Measurements from ENCODE around the gene GIPR. TPM values are rescaled to one million over a fixed set of nuclear protein-coding genes. Genes with fewer than 3 reads are reported as not detected.
"Not testable (repeated sequence)": the region's sequence is repeated elsewhere in the genome, so short reads cannot be mapped to it uniquely, and the experiment has no call there.

Gene GIPR
- total and polyA plus RNA-seq, 7 donors: under 0.01 to 0.08 TPM; not detected in 5

GRCh38 chr19:45682908-45683307, 14.9 kb downstream of the GIPR start:
- DNase-seq (no peak), ATAC-seq (no peak)
- peaks cover 5 to 44% of the 10 kb centered on the region in 2 donors for H3K36me3 ChIP-seq (ENCODE audit: insufficient read depth in 1 of 2, low read depth in 1 of 2)
- WGBS, 3 donors: 51 to 60% (median 55%) methylated on average over 5 of the region's 5 CpGs
- no peak overlapping the region for H3K4me3 ChIP-seq
- intact Hi-C loops (cut with DNase I): no loop called here
- no peak for TF ChIP-seq CTCF (IDR thresholded peaks at IDR 0.05)
- H3K9me3 ChIP-seq: no peaks in the 10 kb centered on the region
- no peak overlapping the region for H3K27ac ChIP-seq
- no peaks in the 10 kb centered on the region for H3K4me1 ChIP-seq
- peaks cover 0 to 17% (median 7%) of the 10 kb centered on the region in 3 donors for H3K27me3 ChIP-seq (ENCODE audit: insufficient read depth in 3 of 3, low read length in 2 of 3)

- H3K4me1 ChIP-seq; DNase-seq; H3K27me3 ChIP-seq (ENCODE audit: insufficient read depth in 3 of 3, low read length in 2 of 3); ATAC-seq; intact Hi-C loops (cut with DNase I); H3K27ac ChIP-seq; H3K9me3 ChIP-seq; H3K4me3 ChIP-seq: not testable (repeated sequence)
- 77 to 86% (median 83%) methylated on average over 9 to 11 of the region's 11 CpGs for WGBS, 3 donors
- peaks cover 5 to 57% of the 10 kb centered on the region in 2 donors for H3K36me3 ChIP-seq (ENCODE audit: insufficient read depth in 1 of 2, low read depth in 1 of 2)
These were observed 17.0 kb downstream of the GIPR start for GRCh38 chr19:45685045-45685444.

- WGBS, 3 donors: 86 to 91% (median 89%) methylated on average over 9 of the region's 9 CpGs
- no peak for TF ChIP-seq CTCF (IDR thresholded peaks at IDR 0.05)
- intact Hi-C loops (cut with DNase I): no loop called here
- Histone ChIP-seq H3K27me3 (ENCODE audit: insufficient read depth in 3 of 3, low read length in 2 of 3) (no peaks in the 10 kb centered on the region), H3K27ac (no peak overlapping the region), H3K36me3 (ENCODE audit: insufficient read depth in 1 of 2, low read depth in 1 of 2) (peaks cover 5 to 57% of the 10 kb centered on the region in 2 donors), H3K4me1 (peaks cover 6% of the 10 kb centered on the region), H3K4me3 (no peak overlapping the region), H3K9me3 (no peaks in the 10 kb centered on the region)
- no peak for ATAC-seq
- DNase-seq: no peak
These were observed 19.6 kb downstream of the GIPR start for GRCh38 chr19:45687599-45687998.

- TF ChIP-seq CTCF (IDR thresholded peaks at IDR 0.05): no peak
- intact Hi-C loops (cut with DNase I): no loop called here
These were observed 23.6 kb downstream of the GIPR start, which contains the start of gene SNRPD2 for GRCh38 chr19:45691516-45692186. SNRPD2 (minus strand) TSS chr19:45691953; CDS start chr19:45691888, 65 bp downstream.

GRCh38 chr19:45692187-45693105, 24.4 kb downstream of the GIPR start, which contains the start of gene QPCTL:
QPCTL (plus strand) TSS chr19:45692666; CDS start chr19:45692704, 38 bp downstream.
- peak within 1 kb of the TSS; percentile 93 for H3K4me3 ChIP-seq
- peaks cover 0 to 33% of the 10 kb centered on the region in 2 donors for H3K36me3 ChIP-seq (ENCODE audit: insufficient read depth in 1 of 2, low read depth in 1 of 2)
- intact Hi-C loops (cut with DNase I): no loop called here
- H3K9me3 ChIP-seq: no peaks in the 10 kb centered on the region
- DNase-seq (peak; percentile 97 to 98), ATAC-seq (peak; percentile 91 to 95 (median 93))
- H3K27ac ChIP-seq: peak within 1 kb of the TSS; percentile 93
- WGBS, 3 donors: 0% methylated on average over 59 to 70 of the region's 70 CpGs
- H3K4me1 ChIP-seq: peaks cover 11% of the 10 kb centered on the region
- TF ChIP-seq CTCF (IDR thresholded peaks at IDR 0.05): no peak
- H3K27me3 ChIP-seq (ENCODE audit: insufficient read depth in 3 of 3, low read length in 2 of 3): no peaks in the 10 kb centered on the region

More at GRCh38 chr19:45691516-45692186, 23.6 kb downstream of the GIPR start, which contains the start of gene SNRPD2:
- DNase-seq: peak; percentile 92 to 97
- H3K27me3 ChIP-seq (ENCODE audit: insufficient read depth in 3 of 3, low read length in 2 of 3): no peaks in the 10 kb centered on the region
- ATAC-seq: peak; percentile 84 to 90 (median 85)
- H3K36me3 ChIP-seq (ENCODE audit: insufficient read depth in 1 of 2, low read depth in 1 of 2): peaks cover 0 to 41% of the 10 kb centered on the region in 2 donors
- H3K4me1 ChIP-seq: peaks cover 11% of the 10 kb centered on the region
- 0% methylated on average over 32 to 36 of the region's 36 CpGs for WGBS, 3 donors
- H3K4me3 ChIP-seq: peak within 1 kb of the TSS; percentile 93
- H3K9me3 ChIP-seq: no peaks in the 10 kb centered on the region
- peak within 1 kb of the TSS; percentile 93 for H3K27ac ChIP-seq
